ENCODE results near the gene TEX47.

DNA sequence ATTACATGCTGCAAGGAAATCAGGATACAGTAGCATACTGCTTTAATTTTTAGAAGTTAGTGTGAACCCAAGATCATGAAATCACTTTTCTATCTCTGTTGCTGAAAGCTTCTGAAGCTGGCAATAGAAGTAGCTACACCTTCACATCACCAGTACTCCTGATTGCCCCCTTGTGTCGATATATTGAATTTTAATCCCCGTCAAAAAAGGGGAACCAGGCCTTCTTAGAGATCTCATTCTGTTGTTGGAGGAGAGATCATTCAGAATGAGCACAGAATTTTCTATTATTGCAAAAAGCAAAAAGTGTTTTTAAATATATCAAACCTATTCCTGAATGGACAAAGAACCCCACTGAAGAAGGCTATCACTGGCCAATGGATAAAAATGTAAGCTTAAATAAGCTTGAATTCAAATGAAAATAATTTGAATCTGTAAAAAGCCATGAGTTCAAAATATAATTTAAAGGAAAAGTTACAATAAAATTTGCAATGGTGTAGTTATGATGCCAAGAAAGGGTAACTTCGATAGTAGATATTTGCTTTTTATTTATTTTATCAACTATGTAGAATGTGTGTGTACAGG lies 39.7 kb upstream of the TEX47 start:
- TF ChIP-seq EP300 (IDR thresholded peaks at IDR 0.05) (no peak), CTCF (IDR thresholded peaks at IDR 0.05) (peak in 1 of 4 experiments; percentile 19), POLR2A (IDR thresholded peaks at IDR 0.05) (no peak)
